Spleen (tissue), 11 donors: ENCODE measurements around the gene DCAF6. TPM values are rescaled to one million over a fixed set of nuclear protein-coding genes. Genes with fewer than 3 reads are reported as not detected.
A peak's percentile ranks its signal among the peaks of the same experiment; 100 is the strongest.
"Not testable (repeated sequence)": the region's sequence is repeated elsewhere in the genome, so short reads cannot be mapped to it uniquely, and the experiment has no call there.

Experiments
- DNase-seq: peaks from one replicate; pipeline ENCODE4 v3.0.0-alpha.2; 2020
- H3K27ac ChIP-seq, 8 donors: fragments of 200-600 bp; sonication (generic) in 7 of 8; 1 replicate in 4 of 8; 2 replicates in 4 of 8; pipeline versions ENCODE4 v1.5.0 to v1.8.0; 2016 to 2021; ENCODE audit warnings: inconsistent platforms in 4 of 8, mild to moderate bottlenecking in 4 of 8, moderate library complexity in 1 of 8
- H3K27me3 ChIP-seq, 7 donors: fragments of 200-600 bp; sonication (generic) in 6 of 7; replicated peaks in 1 of 7; 1 replicate in 4 of 7; 2 replicates in 3 of 7; pipeline versions ENCODE4 v1.5.0 to v1.8.0; 2016 to 2021; ENCODE audit warnings: inconsistent platforms in 3 of 7, mild to moderate bottlenecking in 1 of 7
- H3K36me3 ChIP-seq, 6 donors: fragments of 200-600 bp; sonication (generic) in 5 of 6; 1 replicate in 4 of 6; 2 replicates in 2 of 6; pipeline versions ENCODE4 v1.5.0 to v1.8.0; 2016 to 2021; ENCODE audit warnings: inconsistent platforms in 2 of 6
- H3K4me1 ChIP-seq, 6 donors: fragments of 200-600 bp; sonication (generic) in 5 of 6; 1 replicate in 3 of 6; 2 replicates in 3 of 6; pipeline versions ENCODE4 v1.5.0 to v1.8.0; 2016 to 2021; ENCODE audit warnings: inconsistent platforms in 3 of 6
- H3K4me3 ChIP-seq, 8 donors: fragments of 200-600 bp; sonication (generic) in 7 of 8; 1 replicate in 4 of 8; 2 replicates in 4 of 8; pipeline versions ENCODE4 v1.5.0 to v1.8.0; 2016 to 2021; ENCODE audit warnings: inconsistent platforms in 4 of 8, mild to moderate bottlenecking in 4 of 8, moderate library complexity in 2 of 8
- H3K9me3 ChIP-seq, 8 donors: fragments of 200-600 bp; sonication (generic) in 7 of 8; 1 replicate in 4 of 8; 2 replicates in 4 of 8; pipeline versions ENCODE4 v1.5.0 to v1.8.0; 2016 to 2021; ENCODE audit warnings: inconsistent platforms in 4 of 8
- CTCF ChIP-seq, 11 experiments: fragments of 200-600 bp in 7 of 11; fragments of 450-650 bp in 4 of 11; sonication (generic) in 4 of 11; IDR thresholded peaks in 8 of 11; conservative IDR thresholded peaks in 3 of 11; 1 replicate in 7 of 11; 2 replicates in 4 of 11; pipeline versions ENCODE4 v1.4.0 to v1.8.0; 2016 to 2021; ENCODE audit warnings: antibody characterized with exemption in 11 of 11, inconsistent platforms in 4 of 11, mild to moderate bottlenecking in 1 of 11
- POLR2A ChIP-seq, 3 donors: fragments of 450-650 bp; IDR thresholded peaks; one replicate each; pipeline ENCODE4 v1.5.1; 2017; ENCODE audit warnings: antibody characterized with exemption in 3 of 3, mild to moderate bottlenecking in 1 of 3
- POLR2AphosphoS5 ChIP-seq, 3 donors: sonication (generic); formaldehyde crosslinking; IDR thresholded peaks; one replicate each; pipeline ENCODE4 v1.5.1; 2017; ENCODE audit warnings: antibody characterized with exemption in 3 of 3
- WGBS, 5 donors: extraction: QIAGEN DNeasy Blood & Tissue Kit in 3 of 5; methylation state at CpG; one replicate each; pipeline versions ENCODE4 v1.1.5 to v1.1.7; 2013 to 2018; 5-methylcytosine and 5-hydroxymethylcytosine counted together
- intact Hi-C: fragments of 100-400 bp; cut with DNase I; formaldehyde crosslinking; loops from one replicate; pipeline ENCODE4 v1.15.0; 2023; ENCODE audit warnings: low total_unique reads
- polyA plus RNA-seq, 3 donors: library from polyadenylated mRNA; stranded (reverse); fragments of 200-250 nt; gene quantifications; one replicate each; pipeline ENCODE4 v1.2.1, GENCODE V29; 2013
- total RNA-seq, 7 donors: library from RNA; depleted of rRNA in 3 of 7; stranded (reverse); fragments of >200 nt in 3 of 7; fragmentation: NEBNext Ultra II Directional in 4 of 7; extraction: Animal tissue kit (Norgen Biotek cat#: 25700) in 4 of 7; gene quantifications; one replicate each; pipeline versions ENCODE4 v1.1.0 to v1.2.1, GENCODE V29; 2016 to 2021
- donor health status: healthy with polysubstance abuse.
- donor health status: DM: no; HTN: no; CAD: no; lungs with moderate emphysema.
- donor health status: DM: no; HTN: no; CAD: no.
- donor health status: Bipolar disorder and iron deficiency.
- donor health status: healthy.
- donor health status: DM: no; HTN: no; CAD: no.
- donor health status: DM: yes; HTN: yes; CAD: no.

DCAF6 gene
- total and polyA plus RNA-seq, 10 donors = 19.2 to 76.6 (median 43.6) TPM

- peaks cover under 1 to 17% (median 7%) of the 10 kb centered on the region in 6 donors for H3K4me1 ChIP-seq
- no peak for TF ChIP-seq POLR2AphosphoS5 (IDR thresholded peaks at IDR 0.05)
- no peak for TF ChIP-seq CTCF (IDR thresholded peaks at IDR 0.05 in 8 of 11, conservative IDR thresholded peaks at IDR 0.05 in 3 of 11)
- no peak for TF ChIP-seq POLR2A (IDR thresholded peaks at IDR 0.05)
- no peak for DNase-seq
- no peak overlapping the region for H3K27ac ChIP-seq
- H3K36me3 ChIP-seq = peaks cover 0 to 10% (median 0%) of the 10 kb centered on the region in 6 donors
- H3K4me3 ChIP-seq = no peak overlapping the region
- no peaks in the 10 kb centered on the region for H3K9me3 ChIP-seq
- WGBS, 5 donors = 95 to 97% (median 96%) methylated on average over 2 of the region's 2 CpGs
- H3K27me3 ChIP-seq = no peaks in the 10 kb centered on the region
- intact Hi-C loops = no loop called here
Measured at GRCh38 chr1:167928457-167928852, 8.0 kb upstream of the DCAF6 start.

GRCh38 chr1:167928919-167929318, 7.6 kb upstream of the DCAF6 start:
- DNase-seq, intact Hi-C loops, H3K36me3 ChIP-seq, H3K4me3 ChIP-seq, H3K27ac ChIP-seq, H3K9me3 ChIP-seq, H3K27me3 ChIP-seq: not testable (repeated sequence)
- peaks cover 5 to 22% (median 11%) of the 10 kb centered on the region in 6 donors for H3K4me1 ChIP-seq
- WGBS, 5 donors = 94 to 97% (median 97%) methylated on average over 9 of the region's 9 CpGs

- WGBS, 5 donors = 76 to 90% (median 88%) methylated on average over 1 of the region's 1 CpG
- TF ChIP-seq POLR2AphosphoS5 (IDR thresholded peaks at IDR 0.05) (no peak), CTCF (IDR thresholded peaks at IDR 0.05 in 8 of 11, conservative IDR thresholded peaks at IDR 0.05 in 3 of 11) (no peak), POLR2A (IDR thresholded peaks at IDR 0.05) (no peak)
- intact Hi-C loops = loop anchor here (10.0 kb wide), 1 partner anchor 215 kb away; no protein-coding TSS in a partner anchor
Measured at GRCh38 chr1:167929725-167930124, 6.8 kb upstream of the DCAF6 start.

GRCh38 chr1:167933788-167934187, 2.7 kb upstream of the DCAF6 start:
- no peaks in the 10 kb centered on the region for H3K27me3 ChIP-seq
- intact Hi-C loops = loop anchor here (10.0 kb wide), 1 partner anchor 219 kb away; no protein-coding TSS in a partner anchor
- no peak for TF ChIP-seq POLR2AphosphoS5 (IDR thresholded peaks at IDR 0.05)
- H3K27ac ChIP-seq = peak overlapping the region in 5 of 8 donors; percentile 93 to 97 (median 97)
- WGBS, 5 donors = 76 to 81% (median 78%) methylated on average over 4 of the region's 4 CpGs
- DNase-seq = no peak
- H3K9me3 ChIP-seq = no peaks in the 10 kb centered on the region
- H3K4me3 ChIP-seq = peak overlapping the region in 1 of 8 donors; percentile 88
- peaks cover 26 to 49% (median 36%) of the 10 kb centered on the region in 6 donors for H3K4me1 ChIP-seq
- no peaks in the 10 kb centered on the region for H3K36me3 ChIP-seq

More at GRCh38 chr1:167929725-167930124, 6.8 kb upstream of the DCAF6 start:
- Histone ChIP-seq H3K27ac (no peak overlapping the region), H3K36me3 (no peaks in the 10 kb centered on the region), H3K4me1 (peaks cover 13 to 30% (median 19%) of the 10 kb centered on the region in 6 donors), H3K9me3 (no peaks in the 10 kb centered on the region), H3K27me3 (no peaks in the 10 kb centered on the region), H3K4me3 (no peak overlapping the region)
- DNase-seq = no peak

GRCh38 chr1:167934426-167935215, 1.9 kb upstream of the DCAF6 start:
- Histone ChIP-seq H3K4me3 (peak overlapping the region; percentile 68 to 91 (median 82)), H3K4me1 (peaks cover 27 to 57% (median 42%) of the 10 kb centered on the region in 6 donors), H3K27me3 (no peaks in the 10 kb centered on the region), H3K27ac (peak overlapping the region; percentile 91 to 97 (median 96)), H3K36me3 (no peaks in the 10 kb centered on the region), H3K9me3 (no peaks in the 10 kb centered on the region)
- intact Hi-C loops = loop anchor here (10.0 kb wide), 1 partner anchor 220 kb away; no protein-coding TSS in a partner anchor
- no peak for TF ChIP-seq POLR2AphosphoS5 (IDR thresholded peaks at IDR 0.05)
- TF ChIP-seq POLR2A (IDR thresholded peaks at IDR 0.05) = no peak
- TF ChIP-seq CTCF (IDR thresholded peaks at IDR 0.05 in 8 of 11, conservative IDR thresholded peaks at IDR 0.05 in 3 of 11) = no peak
- 20 to 28% (median 24%) methylated on average over 4 of the region's 4 CpGs for WGBS, 5 donors
- DNase-seq = no peak
